GM19397 (cell line): ENCODE data around the gene ARMC2.
"Not testable (repeated sequence)": the region's sequence is repeated elsewhere in the genome, so short reads cannot be mapped to it uniquely, and the experiment has no call there.

ENCODE experiments used
- ATAC-seq: cut with Tn5 transposase; IDR thresholded peaks from one replicate; pipeline ENCODE4 v1.9.1; 2021; ENCODE audit warnings: mild to moderate bottlenecking, moderate library complexity; ENCODE audit not compliant: unreplicated experiment

ARMC2 gene

DNA sequence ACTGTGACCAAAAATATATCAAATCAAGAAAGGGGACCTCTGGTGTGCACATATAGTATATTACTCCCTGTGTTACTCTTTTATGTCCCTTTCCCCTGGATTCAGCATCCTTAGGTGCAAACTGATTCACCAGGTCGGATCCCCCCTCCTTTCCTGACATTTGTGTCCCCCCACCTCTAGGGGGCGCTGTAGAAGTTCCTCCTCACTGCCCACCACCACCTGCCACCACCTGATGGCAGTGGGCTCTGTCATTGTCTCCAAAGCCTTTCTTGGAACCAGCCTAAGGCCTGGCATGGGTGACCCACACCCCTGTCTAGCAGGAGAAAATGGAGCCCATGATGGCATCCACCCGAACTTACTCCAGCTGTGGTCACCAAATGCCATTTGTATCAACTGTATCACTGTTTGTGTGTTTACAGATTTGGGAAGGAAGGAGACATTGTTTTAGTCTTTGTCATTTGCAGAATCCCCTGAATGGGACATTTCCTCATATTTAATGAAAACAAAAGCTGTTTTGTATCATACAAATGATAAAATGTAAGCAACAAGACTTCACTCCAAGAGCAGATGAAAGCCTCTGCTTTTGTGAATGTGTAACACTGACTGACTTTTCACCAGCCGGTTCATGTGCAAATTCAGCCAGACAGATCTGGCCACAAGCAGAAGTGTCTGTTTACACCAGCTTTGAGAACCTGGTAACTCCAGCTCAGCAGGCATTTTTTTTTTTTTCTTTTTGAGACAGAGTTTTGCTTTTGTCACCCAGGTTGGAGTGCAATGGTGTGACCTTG is 66.2 kb downstream of the ARMC2 start:
- no peak for ATAC-seq

DNA sequence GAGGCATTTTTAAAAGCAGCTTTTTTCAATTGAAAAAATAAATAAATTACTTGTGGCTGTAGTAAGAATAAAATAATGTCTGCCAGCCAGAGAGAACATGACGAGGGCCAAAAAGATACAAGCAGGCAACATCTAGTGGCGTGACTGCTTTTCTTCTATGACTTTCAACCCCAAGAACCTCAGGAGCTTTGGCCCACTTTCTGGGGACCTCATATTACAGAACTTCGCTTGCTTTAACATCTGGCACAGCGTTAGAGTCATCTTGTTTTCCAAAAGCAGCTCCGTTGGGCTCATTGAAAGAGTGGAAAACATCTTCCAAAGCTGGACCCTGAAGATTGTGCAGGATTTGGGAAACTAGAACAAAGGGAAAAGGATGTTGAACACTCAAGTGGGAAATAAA is 67.0 kb downstream of the ARMC2 start:
- ATAC-seq = no peak

DNA sequence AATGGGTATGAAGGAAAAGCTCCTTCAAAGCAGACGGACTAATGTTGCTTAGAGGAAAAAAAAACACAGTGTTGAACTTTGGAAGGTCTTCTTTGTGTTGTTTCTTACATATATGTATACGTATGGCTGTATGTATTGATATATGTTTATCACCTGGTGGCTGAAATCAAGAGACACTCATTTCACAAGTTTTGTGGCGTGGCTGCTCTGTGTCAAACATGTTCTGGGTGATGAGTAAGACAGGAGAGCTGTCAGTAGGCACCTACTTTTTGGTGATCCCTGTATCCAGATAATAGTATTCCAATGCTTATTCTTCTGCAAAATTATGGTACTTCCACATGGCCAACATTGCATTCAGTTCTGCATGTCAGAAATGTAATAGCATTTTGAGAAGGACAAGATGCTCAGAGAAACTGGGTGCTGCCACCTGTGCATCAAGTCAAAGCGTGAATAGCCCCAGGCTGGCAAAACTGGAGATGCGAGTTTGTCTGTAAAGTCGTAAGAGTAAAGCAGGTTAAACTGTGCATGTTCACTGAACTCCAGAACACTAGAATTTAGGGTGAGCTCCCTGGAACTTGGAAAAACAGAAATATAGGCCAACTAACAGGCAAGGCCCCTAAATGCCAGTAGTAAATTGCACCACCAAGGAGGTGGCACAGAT is 67.9 kb downstream of the ARMC2 start:
- no peak for ATAC-seq

DNA sequence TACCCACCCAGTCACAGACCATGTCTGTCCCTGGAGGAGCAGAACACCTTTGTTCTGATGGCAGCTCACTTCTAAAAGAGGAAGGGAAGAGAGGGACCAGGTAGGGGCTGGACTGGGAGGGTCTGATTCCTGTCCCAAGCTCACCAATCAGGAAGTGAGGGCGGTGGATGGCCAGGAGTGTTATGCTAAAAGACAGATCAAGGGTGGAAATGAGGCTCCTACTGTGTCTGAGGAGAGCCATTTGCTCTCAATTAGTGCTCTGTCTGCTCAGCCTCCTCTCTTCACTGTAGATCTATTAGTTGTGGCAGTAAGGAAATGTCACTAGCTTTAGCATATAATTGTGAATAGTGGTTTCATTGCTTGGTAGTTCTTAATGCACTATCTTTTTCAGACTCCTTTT is 72.5 kb downstream of the ARMC2 start:
- ATAC-seq = no peak

DNA sequence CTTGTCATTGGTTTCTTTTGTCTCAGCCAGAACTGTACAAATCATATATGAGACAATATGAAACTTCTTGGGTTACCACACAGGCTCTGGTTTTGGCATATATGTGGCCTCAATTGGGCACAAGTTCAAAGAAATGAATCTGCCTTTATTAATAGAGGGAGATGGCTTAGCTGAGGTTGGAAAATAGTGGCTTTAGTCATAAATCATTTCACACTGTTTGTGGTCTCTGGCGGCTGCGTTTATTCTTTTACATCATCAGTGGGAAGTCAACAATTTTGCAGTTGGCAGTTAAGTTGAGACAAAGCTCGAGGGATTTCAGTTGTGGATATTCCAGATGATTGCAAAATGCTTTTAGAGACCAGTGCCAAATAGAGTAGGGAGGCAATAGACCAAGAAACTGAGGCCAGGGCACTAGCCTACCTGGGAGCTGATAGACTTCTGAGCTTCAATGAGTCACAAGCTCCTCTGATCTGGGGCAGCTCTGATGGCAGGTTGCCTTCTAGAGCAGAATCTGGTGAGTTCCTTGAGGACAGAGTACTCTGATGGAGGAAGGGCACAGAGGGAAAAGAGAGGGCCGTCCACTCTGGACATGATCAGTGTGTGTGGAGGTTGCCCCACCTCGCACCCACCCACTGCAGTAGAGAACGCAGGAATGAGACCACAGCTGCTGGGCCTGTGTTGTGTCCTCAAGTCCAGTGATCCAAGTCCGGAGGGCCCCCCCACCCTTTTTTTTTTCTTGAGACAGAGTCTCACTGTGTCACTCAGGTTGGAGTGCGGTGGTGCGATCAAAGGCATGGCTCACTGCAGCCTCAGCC is 73.5 kb downstream of the ARMC2 start:
- no peak for ATAC-seq

DNA sequence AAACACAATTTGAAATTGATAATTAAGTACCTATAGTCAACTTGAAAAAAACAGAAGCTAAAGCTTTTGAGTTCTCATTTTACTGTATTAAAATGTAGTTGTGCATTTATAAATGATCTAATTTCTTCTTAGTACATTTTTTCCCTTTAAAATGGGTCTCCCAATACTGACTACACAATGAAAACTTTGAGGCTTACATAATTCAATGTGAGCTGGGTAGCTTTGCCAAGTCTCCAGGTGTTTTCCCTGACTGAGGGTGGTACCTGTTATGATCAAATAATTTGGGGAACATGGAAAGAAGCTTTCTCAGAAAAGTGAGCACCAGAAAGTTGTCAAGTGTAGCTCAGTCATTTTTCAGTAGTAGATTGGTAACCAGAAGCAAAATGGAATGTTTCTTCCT is 74.3 kb downstream of the ARMC2 start:
- no peak for ATAC-seq

DNA sequence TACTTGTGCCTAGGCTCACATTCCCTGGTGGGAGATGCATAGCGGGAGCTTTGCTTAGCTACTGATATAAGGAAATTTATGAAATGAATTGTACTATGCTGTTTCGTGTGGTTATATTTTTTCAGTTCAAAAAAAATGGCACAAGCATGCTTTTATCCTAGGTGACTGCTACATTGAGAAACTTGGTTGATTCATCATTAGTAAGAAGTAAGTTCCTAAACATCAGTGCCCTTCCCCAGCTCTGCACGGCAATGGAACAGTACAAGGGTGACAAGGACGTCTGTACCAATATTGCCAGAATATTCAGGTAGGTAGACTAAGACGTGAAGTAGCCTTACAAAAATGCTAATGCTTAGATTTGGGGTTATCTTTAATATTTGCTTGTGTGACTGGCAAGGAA is 79.7 kb downstream of the ARMC2 start:
- ATAC-seq = no peak

DNA sequence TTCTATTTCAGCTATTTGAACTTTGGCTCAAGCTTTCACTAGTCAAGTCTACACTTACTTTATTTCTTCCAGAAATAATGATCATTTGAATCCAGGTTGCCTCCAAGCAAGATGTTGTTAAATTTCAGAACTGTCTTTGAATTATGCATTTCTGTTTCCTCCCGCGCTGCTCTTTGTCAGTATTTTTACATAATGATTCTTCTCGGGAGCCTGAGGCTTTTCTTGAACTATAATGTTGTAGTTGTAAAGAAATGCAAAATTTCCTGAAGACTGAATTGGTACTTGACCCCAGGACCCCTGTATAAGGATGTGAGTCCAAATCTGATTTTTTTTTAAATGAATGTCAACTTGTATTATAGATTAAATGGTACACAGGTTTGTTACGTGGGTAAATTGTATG is 80.4 kb downstream of the ARMC2 start:
- no peak for ATAC-seq

DNA sequence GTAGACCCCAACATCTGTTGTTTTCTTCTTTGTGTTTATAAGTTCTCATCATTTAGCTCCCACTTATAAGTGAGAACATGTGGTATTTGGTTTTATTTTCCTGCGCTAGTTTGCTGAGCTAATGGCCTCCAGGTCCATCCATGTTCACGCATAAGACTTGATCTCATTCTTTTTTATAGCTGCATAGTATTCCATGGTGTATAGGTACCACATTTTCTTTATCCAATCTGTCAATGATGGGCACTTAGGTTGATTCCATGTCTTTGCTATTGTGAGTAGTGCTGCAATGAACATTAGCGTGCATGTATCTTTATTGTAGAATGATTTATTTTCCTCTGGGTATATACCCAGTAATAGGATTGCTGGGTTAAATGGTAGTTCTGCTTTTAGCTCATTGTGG is 82.9 kb downstream of the ARMC2 start:
- not testable (repeated sequence) for ATAC-seq

DNA sequence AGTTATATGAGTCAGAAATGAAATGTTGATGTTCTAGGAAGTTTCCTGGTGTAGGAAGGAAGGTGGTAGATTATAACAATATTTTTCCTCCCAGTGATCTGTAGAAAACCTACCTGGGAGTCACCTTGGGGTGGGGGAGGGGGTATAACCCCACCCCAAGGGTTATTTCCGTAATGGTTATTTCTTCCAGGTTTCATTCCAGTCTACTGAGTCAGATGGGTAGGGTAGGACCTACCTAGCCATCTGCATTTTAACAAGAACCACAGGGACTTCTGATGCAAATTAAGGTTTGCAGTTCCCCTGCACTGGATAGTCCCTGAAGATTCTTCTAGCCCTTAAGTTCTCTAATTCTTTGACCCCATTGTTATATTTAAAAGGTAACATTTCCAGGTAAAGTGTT is 88.9 kb downstream of the ARMC2 start:
- no peak for ATAC-seq

DNA sequence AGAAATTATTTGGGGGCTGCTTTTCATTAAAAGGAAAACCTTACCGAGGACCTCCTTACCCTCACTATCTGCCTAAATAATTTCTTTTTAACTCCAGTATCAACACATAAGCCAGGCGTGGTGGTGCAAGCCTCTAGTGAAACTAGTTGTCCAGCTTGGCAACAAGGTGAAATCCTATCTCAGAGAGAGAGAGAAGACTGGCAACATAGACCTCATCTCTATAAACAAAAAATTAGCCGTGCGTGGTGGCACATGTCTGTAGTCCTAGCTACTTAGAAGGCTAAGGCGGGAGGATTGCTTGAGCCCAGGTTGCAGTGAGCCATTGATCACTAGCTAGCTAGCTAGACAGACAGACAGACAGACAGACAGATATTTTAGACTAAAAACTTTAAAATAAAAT is 92.5 kb downstream of the ARMC2 start:
- ATAC-seq = no peak

DNA sequence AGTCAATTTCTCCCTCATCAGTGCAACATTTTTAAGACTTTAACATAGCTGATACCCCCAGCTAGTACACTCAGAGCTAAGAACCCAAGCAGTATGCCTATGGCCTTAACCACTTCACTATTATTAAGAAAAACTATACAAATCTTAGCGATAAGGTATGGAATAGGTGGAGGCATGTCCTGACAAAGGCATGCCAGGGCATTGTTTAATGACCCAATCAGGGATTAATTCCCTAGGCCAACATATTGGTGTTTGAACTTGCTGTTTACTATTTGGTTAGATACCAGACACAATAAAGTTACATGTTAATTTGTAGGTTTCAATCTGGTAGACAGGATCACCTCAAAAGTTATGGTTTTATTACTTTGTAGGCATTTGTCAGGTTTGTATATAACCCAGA is 93.1 kb downstream of the ARMC2 start:
- ATAC-seq = no peak

DNA sequence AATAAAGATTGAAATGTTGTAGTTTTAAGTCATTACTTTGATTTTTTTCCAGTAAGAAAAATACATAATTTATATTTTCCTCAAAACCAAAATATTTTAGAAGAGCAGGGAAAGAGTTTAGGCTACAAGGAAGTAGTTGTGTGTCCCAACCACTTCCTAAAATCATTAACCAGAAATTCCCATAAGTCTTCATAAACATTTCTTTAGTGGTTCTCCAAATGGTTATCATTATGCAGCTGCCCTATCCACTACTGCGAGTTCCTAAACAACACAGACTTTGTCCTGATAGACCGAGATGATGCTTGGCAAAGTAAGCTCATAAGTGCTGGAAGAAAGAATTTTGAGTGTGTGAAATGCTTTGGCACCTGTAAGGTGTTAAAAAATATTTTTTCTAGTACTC is 93.6 kb downstream of the ARMC2 start:
- no peak for ATAC-seq

DNA sequence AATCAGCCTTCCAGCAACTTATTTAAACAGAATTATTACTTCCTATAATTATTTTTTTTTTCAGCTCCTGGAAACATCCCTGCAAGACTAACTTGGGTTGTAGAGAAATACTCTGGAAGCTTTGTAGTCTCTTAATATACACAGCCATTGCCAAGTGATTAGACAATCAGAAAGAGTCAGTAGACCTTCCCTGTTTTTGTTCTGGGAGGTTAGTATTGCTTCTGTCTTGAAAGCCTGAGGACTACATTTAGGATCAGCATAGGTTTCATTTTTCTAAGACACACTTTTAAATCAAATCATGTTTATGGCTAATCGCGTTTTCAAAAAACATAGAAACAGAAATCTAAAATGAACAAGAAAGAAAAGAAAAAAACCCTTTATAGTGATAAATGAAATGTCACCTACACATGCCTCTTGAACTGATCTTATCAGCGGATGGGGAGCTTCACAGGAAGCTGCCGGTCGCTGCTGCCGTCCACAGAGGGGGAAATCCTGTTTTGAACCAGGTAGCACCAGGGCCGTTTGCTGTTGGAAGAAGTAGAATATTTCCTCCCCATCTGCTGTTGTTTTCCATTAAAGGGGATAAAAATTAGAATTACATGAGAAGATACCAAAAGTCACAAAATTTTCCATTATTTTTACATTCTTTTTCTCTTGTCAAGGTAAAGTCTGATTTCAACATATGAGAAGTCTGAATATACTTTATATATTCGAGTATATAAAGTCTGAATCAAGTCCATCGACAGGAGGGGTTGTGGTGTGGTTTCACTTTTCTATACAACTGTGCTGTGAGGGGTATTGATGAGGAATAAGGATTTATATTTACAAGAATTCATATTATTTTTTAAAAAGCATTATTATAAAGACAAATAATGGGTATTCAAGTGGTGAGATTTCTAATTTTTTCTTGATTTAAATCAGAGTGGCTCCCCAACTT is 94.6 kb downstream of the ARMC2 start:
- ATAC-seq = no peak

DNA sequence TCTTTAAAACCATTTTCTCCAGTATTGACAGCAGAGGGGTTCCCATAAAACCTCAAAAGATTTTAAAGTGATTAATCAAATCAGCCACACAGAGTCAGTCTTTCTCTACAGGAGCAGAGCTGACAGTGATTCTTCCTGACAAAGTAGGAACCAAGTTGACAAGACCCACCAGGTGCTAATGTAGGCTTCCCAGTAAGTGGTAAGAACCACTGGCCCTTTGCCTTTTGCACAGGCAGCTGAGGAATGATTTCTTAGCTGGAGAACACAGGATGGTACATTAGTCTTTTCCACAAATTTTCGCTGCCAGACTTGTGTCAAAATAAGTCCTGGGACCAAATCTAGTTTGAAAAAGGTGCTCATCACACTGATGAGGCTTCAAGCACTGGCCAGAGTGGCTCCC is 95.8 kb downstream of the ARMC2 start:
- ATAC-seq = no peak

DNA sequence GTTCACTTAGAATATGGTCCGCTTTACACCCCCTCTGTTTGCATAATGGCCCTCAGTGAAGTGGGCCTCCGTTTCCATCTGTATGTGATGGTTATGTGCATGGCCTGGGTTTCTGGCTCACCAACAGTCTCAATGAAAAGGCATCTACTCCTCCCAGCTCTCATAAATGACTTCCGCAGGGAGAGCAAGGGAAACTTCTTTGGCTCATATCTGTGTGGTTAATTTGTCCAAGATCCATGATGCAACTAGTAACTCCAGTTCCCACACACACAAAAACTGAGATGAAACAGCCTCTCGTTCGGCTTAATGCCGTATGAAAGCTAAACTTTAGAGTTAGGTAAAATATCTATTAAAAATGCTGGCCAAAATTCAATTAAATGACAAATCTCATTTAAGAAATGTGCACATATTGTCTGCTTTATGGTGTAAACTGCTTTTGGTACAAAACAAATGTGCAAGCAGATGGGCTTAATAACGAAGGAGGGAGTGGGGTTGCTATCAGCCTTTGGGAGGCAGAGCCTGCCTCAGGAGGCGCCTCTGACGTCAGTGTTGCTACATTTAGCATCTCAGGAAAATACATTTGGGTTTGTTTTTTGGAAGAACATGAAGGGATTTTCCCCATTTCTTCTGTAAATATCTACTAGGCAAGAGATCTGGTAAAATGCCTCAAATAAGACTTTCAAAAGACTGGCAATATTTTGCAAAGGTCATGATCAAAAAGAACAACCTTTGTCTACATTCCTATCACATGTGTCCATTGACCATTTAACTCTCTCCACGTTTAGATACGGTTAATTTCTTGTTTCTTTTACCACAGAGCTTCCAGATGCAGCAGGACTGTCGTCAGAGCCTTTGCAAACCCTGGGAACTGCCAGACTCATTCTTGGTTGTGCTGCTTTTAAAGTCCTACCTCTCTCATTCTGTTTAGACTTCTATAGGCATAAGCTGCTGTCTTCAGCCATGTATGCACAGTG is 96.8 kb downstream of the ARMC2 start:
- ATAC-seq = no peak

DNA sequence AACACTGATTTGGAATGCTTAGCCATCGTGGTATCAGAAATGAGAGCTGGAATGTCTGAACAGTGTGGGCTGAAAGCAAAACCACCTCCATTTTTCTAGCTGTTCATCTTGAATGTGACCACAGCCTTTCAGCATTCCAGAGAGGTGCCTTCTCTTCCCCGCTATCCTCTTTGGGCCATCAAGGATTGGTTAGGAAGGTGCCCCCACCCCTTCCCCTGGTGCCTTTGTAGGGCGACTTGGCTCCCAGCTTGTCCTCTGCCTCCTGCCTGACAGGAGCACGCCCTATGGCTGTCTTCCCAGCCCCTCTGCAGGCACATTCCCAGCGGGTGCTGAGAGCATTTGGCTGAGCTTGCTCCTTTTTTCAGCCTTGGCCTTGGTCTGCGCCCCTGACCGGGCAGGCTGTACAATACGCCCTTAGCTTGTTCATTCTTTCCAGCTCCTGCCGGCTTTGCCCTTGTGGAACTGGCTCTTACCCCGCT is 97.5 kb downstream of the ARMC2 start:
- ATAC-seq = no peak

DNA sequence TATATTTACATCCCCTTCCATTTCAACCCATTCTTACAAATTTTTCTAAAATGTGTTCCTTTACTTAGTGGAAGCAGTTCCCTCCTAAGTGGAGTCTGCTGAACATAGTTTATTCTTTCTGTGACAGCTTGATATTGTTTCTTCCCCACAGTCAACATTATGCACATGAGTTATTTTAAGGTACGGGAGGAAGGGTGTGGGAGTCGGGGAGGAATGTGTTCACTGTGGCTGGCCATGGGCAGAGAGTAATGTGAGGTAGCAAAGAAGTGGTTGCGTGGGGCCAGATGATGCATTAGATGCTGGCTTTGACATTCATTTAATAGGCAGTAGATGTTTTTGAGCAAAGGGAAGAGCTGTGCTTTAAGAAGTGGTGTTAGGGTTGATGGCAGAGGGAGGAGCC is 98.5 kb downstream of the ARMC2 start:
- ATAC-seq = no peak

DNA sequence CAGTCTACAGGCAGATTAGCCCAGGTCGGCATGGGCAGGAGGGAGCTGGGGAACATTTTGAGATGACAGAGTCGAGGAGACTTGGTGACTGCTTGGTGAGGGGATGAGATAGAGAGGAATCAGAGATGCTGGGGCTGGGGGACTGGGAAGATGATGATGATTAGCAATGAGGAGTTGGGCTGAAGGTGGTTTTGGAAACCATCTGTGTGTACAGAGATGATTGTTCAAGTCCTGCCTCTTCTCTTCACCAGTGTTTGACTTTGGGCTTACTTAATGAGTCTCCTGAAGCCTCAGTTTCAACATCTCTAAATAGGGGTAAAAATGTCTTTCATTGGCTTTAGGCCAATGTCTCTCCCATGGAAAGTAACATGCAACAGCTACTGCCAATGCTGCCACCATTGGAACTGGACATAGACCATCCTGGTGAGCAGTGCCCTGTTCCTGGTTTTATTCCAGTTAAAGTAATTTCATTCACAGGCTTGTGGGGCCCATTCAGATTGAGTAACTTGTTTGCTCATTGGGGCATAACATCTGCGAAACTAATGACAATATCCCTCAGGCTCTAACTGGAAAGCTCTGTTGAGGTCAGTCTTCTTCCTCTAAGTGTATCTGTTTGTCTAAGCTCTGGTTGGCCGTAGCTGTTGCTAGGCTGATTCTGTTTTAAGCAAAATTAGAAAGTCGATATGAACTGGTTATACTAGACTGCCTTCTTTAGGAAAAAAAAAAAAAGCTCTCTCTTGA is 99.1 kb downstream of the ARMC2 start:
- ATAC-seq = no peak
